Thoracic aorta (tissue), 2 donors: Measurements from ENCODE around the gene UGDH. TPM values are rescaled to one million over a fixed set of nuclear protein-coding genes. Genes with fewer than 3 reads are reported as not detected.

ENCODE experiments used
- ATAC-seq: fragments of 150-250 bp; one replicate; pipeline ENCODE4 v1.8.0; 2017; ENCODE audit warnings: low read depth; ENCODE audit not compliant: insufficient number of reproducible peaks, low FRiP score
- DNase-seq: peaks from one replicate; pipeline ENCODE4 v3.0.0-alpha.2; 2020; ENCODE audit warnings: low spot score
- H3K27ac ChIP-seq, 2 donors: fragments of 200-600 bp; sonication (generic); 1 replicate in 1 of 2; 2 replicates in 1 of 2; pipeline ENCODE4 v1.5.1; 2016; ENCODE audit warnings: mild to moderate bottlenecking in 2 of 2, moderate library complexity in 2 of 2
- H3K27me3 ChIP-seq: fragments of 200-600 bp; sonication (generic); replicated peaks from 2 replicates; pipeline ENCODE4 v1.6.0; 2016; ENCODE audit warnings: mild to moderate bottlenecking; ENCODE audit not compliant: insufficient read depth
- H3K36me3 ChIP-seq: fragments of 200-600 bp; sonication (generic); one replicate; pipeline ENCODE4 v1.5.1; 2016
- H3K4me1 ChIP-seq, 2 donors: fragments of 200-600 bp; sonication (generic); 1 replicate in 1 of 2; 2 replicates in 1 of 2; pipeline versions ENCODE4 v1.5.1 to v1.6.0; 2016; ENCODE audit warnings: low read depth in 2 of 2, mild to moderate bottlenecking in 1 of 2; ENCODE audit not compliant: control insufficient read depth in 1 of 2
- H3K4me3 ChIP-seq: fragments of 200-600 bp; sonication (generic); 2 replicates; pipeline ENCODE4 v1.5.1; 2016; ENCODE audit warnings: mild to moderate bottlenecking
- H3K9me3 ChIP-seq: fragments of 200-600 bp; sonication (generic); 2 replicates; pipeline ENCODE4 v1.5.1; 2016
- CTCF ChIP-seq: fragments of 200-600 bp; sonication (generic); IDR thresholded peaks from one replicate; pipeline ENCODE4 v1.5.1; 2019; ENCODE audit warnings: antibody characterized with exemption
- total RNA-seq, 2 donors: library from RNA; depleted of rRNA; stranded (reverse); fragments of >200 nt; gene quantifications; one replicate each; pipeline versions ENCODE4 v1.1.0 to v1.2.3, GENCODE V29; 2016

UGDH gene
- total RNA-seq, 2 donors from 2014 or later, result 103 to 736 TPM

GRCh38 chr4:39568805-39569204 is 41.6 kb upstream of the UGDH start:
- TF ChIP-seq CTCF, result no peak
- no peaks in the 10 kb centered on the region for H3K9me3 ChIP-seq
- peaks cover 0 to 10% of the 10 kb centered on the region in 2 donors for H3K4me1 ChIP-seq
- no peaks in the 10 kb centered on the region for H3K27me3 ChIP-seq
- H3K4me3 ChIP-seq, result no peak overlapping the region
- no peak for DNase-seq
- ATAC-seq, result no peak
- no peak overlapping the region for H3K27ac ChIP-seq
- peaks cover 2% of the 10 kb centered on the region for H3K36me3 ChIP-seq

- DNase-seq, result no peak
- Histone ChIP-seq H3K4me3 (no peak overlapping the region), H3K9me3 (no peaks in the 10 kb centered on the region), H3K27ac (no peak overlapping the region), H3K36me3 (peaks cover 1% of the 10 kb centered on the region), H3K27me3 (no peaks in the 10 kb centered on the region), H3K4me1 (peaks cover 0 to 10% of the 10 kb centered on the region in 2 donors)
- no peak for TF ChIP-seq CTCF
- ATAC-seq, result peak; percentile 76
Observed at GRCh38 chr4:39565878-39566600, 38.8 kb upstream of the UGDH start.

GRCh38 chr4:39563346-39563847 is 36.2 kb upstream of the UGDH start:
- TF ChIP-seq CTCF, result no peak
- ATAC-seq (no peak), DNase-seq (no peak)
- Histone ChIP-seq H3K4me3 (no peak overlapping the region), H3K27me3 (no peaks in the 10 kb centered on the region), H3K4me1 (peaks cover 0 to 10% of the 10 kb centered on the region in 2 donors), H3K9me3 (no peaks in the 10 kb centered on the region), H3K36me3 (no peaks in the 10 kb centered on the region), H3K27ac (no peak overlapping the region)

GRCh38 chr4:39562792-39563191 is 35.6 kb upstream of the UGDH start:
- H3K36me3 ChIP-seq, result no peaks in the 10 kb centered on the region
- ATAC-seq (no peak), DNase-seq (no peak)
- H3K4me3 ChIP-seq, result no peak overlapping the region
- H3K27me3 ChIP-seq, result no peaks in the 10 kb centered on the region
- H3K4me1 ChIP-seq, result peaks cover 0 to 10% of the 10 kb centered on the region in 2 donors
- H3K9me3 ChIP-seq, result no peaks in the 10 kb centered on the region
- TF ChIP-seq CTCF, result no peak
- no peak overlapping the region for H3K27ac ChIP-seq

GRCh38 chr4:39559626-39560025 is 32.4 kb upstream of the UGDH start:
- Histone ChIP-seq H3K4me1 (no peaks in the 10 kb centered on the region), H3K36me3 (no peaks in the 10 kb centered on the region), H3K27ac (no peak overlapping the region), H3K9me3 (no peaks in the 10 kb centered on the region), H3K27me3 (no peaks in the 10 kb centered on the region), H3K4me3 (no peak overlapping the region)
- DNase-seq (no peak), ATAC-seq (no peak)
- TF ChIP-seq CTCF, result no peak
